PC-9 (cell line): ENCODE results near the gene ST6GALNAC6.

ENCODE experiments used
- CTCF ChIP-seq: fragments of 200-600 bp; sonication (generic); conservative IDR thresholded peaks from 2 replicates; pipeline ENCODE4 v1.6.1; 2017; ENCODE audit warnings: mixed run types, antibody characterized with exemption, mild to moderate bottlenecking, moderate library complexity
- EZH2 ChIP-seq: fragments of 200-600 bp; sonication (generic); IDR thresholded peaks from 2 replicates; pipeline ENCODE4 v1.8.0; 2017; ENCODE audit warnings: antibody characterized with exemption, low read depth

DNA sequence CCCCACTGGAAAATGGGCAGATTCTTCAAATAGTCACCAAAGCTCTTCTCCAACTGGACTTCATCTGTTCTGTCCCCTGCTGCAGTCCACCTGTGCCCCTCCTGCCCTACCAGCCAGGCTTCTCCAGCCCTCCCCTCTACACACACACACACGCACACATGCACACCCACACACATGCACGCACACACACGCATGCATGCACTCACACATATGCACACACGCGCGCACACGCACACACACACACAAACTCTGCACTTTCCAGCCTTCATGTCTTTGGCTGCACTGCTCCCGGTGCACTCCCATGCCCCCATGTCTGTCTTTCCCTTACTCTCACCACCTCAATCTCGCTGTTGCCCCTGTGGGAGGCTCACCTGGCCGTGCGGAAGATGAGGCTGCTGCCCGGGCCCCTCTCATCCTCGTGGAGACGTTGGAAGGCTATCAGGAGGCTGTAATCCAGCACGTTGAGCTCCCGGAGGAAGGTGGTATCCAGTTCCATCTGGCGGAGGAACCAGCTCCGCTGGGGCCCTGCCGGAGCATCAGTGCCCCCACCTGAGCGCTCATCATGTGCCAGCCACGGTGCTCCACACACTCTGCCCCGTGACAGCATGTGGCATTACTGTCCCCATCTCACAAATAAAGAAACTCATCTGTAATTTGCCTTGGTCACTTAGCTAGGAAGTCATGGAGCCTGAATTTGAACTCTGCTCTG, 25.5 kb upstream of the ST6GALNAC6 start:
- no peak for TF ChIP-seq CTCF
- no peak for TF ChIP-seq EZH2
